ENCODE data around the gene FCHSD2. TPM values are rescaled to one million over a fixed set of nuclear protein-coding genes. Genes with fewer than 3 reads are reported as not detected.

FCHSD2 gene
- total and polyA plus RNA-seq, 2 of the 8 experiments (the other 6 are each of a cell fraction or from before 2014, with no cell fraction given) = 4.1 to 7.8 TPM

GRCh38 chr11:73156114-73156513 lies 14.0 kb upstream of the FCHSD2 start:
- Histone ChIP-seq H2BK5ac (ENCODE audit: low read depth, low read length) (no peak overlapping the region), H3K79me1 (ENCODE audit: low read depth, low read length) (no peaks in the 10 kb centered on the region), H3K9ac (replicated peaks in 1 of 4; ENCODE audit: extremely low read depth in 1 of 4, low read depth in 3 of 4, low read length in 3 of 4) (no peak overlapping the region), H3K27me3 (replicated peaks in 1 of 4; ENCODE audit: control insufficient read depth in 3 of 4, extremely low read depth in 1 of 4, insufficient read depth in 3 of 4, low read length in 3 of 4) (no peaks in the 10 kb centered on the region; a peak in 2 of 7 replicates), H3K27ac (ENCODE audit: low read depth, low read length) (no peak overlapping the region), H3K4ac (replicated peaks; ENCODE audit: insufficient read length, low read depth, low read length) (no peak overlapping the region), H3K23me2 (ENCODE audit: low read depth, low read length) (no peaks in the 10 kb centered on the region), H2BK15ac (ENCODE audit: low read length) (no peak overlapping the region), H3K56ac (replicated peaks; ENCODE audit: insufficient read length, low read depth, low read length) (no peak overlapping the region), H2AK5ac (ENCODE audit: low read depth, low read length) (no peak overlapping the region), H4K20me1 (replicated peaks in 1 of 2; ENCODE audit: control insufficient read depth in 1 of 2, insufficient read depth in 2 of 2, low read length in 2 of 2) (no peaks in the 10 kb centered on the region), H2BK20ac (ENCODE audit: low read length) (no peak overlapping the region), H3K23ac (ENCODE audit: insufficient read length) (no peak overlapping the region), H3K36me3 (ENCODE audit: control insufficient read depth in 2 of 4, insufficient read depth in 4 of 4, low read length in 3 of 4) (no peaks in the 10 kb centered on the region), H3K79me2 (ENCODE audit: control insufficient read depth in 1 of 2, insufficient read depth in 2 of 2, low read length in 2 of 2) (no peaks in the 10 kb centered on the region), H3K4me2 (ENCODE audit: insufficient read depth in 1 of 2, low read depth in 2 of 2, low read length in 2 of 2) (no peak overlapping the region), H4K91ac (replicated peaks; ENCODE audit: insufficient read length, low read length) (no peak overlapping the region), H4K5ac (ENCODE audit: insufficient read length, low read depth, low read length) (no peak overlapping the region), H4K8ac (ENCODE audit: extremely low read depth, insufficient read depth, low read length) (no peak overlapping the region), H3K4me1 (replicated peaks in 1 of 4; ENCODE audit: control insufficient read depth in 3 of 4, insufficient read depth in 4 of 4, low read length in 3 of 4) (peaks cover 4 to 12% (median 7%) of the 10 kb centered on the region in 4 experiments; a peak in 6 of 7 replicates), H3K9me3 (ENCODE audit: insufficient read depth in 2 of 2, low read depth in 1 of 2, low read length in 1 of 2) (no peaks in the 10 kb centered on the region), H3K14ac (ENCODE audit: insufficient read length) (no peak overlapping the region), H2BK120ac (replicated peaks; ENCODE audit: low read depth, low read length) (no peak overlapping the region), H2AFZ (ENCODE audit: low read length) (no peak overlapping the region), H3K18ac (ENCODE audit: extremely low read depth, low read length) (no peak overlapping the region), H3K4me3 (ENCODE audit: extremely low read depth in 1 of 4, insufficient read depth in 2 of 4, low read depth in 3 of 4, low read length in 4 of 4) (no peak overlapping the region), H2BK12ac (ENCODE audit: low read depth, low read length) (no peak overlapping the region)
- 50% methylated on average over 1 of the region's 1 CpG; no CpG with 5 or more reads in 1 of the 2 experiments for WGBS, 2 experiments (ENCODE audit: extremely low coverage in 1 of 2, insufficient coverage in 1 of 2, insufficient read length in 1 of 2, insufficient replicate concordance in 2 of 2, low coverage in 1 of 2, low lambda C conversion rate in 2 of 2, missing lambda C conversion rate in 1 of 2)
- DNase-seq (ENCODE audit: low read depth in 1 of 2, low spot score in 2 of 2) (no peak), FAIRE-seq (no peak)
- ChIA-PET CTCF (ENCODE audit: partially characterized antibody) (interaction anchor here (0.7 to 11.1 kb wide), 6 partner anchors 9 to 431 kb away, joined by 3 to 112 read pairs (median 3); no protein-coding TSS in a partner anchor), POLR2A (ENCODE audit: partially characterized antibody) (no interaction called here)
- TF ChIP-seq CHD2 (IDR thresholded peaks at IDR 0.05; ENCODE audit: low read length) = no peak
- TF ChIP-seq SP1 (IDR thresholded peaks at IDR 0.05; ENCODE audit: low read depth, low read length) = no peak
- TF ChIP-seq CREB1 (IDR thresholded peaks at IDR 0.05) = no peak
- TF ChIP-seq EZH2 (IDR thresholded peaks at IDR 0.05; ENCODE audit: low read depth, low read length, severe bottlenecking) = no peak
- no peak for TF ChIP-seq POLR2A (IDR thresholded peaks at IDR 0.05; ENCODE audit: control extremely low read depth in 1 of 2, low read depth in 2 of 2, low read length in 2 of 2)
- TF ChIP-seq SP2 (IDR thresholded peaks at IDR 0.05; ENCODE audit: low read length) = no peak
- TF ChIP-seq CTBP2 (IDR thresholded peaks at IDR 0.05; ENCODE audit: borderline replicate concordance, insufficient read depth, insufficient read length, low read length) = no peak
- no peak for TF ChIP-seq EGR1 (IDR thresholded peaks at IDR 0.05; ENCODE audit: borderline replicate concordance, low read depth, low read length)
- no peak for TF ChIP-seq FOSL1 (IDR thresholded peaks at IDR 0.05; ENCODE audit: insufficient read depth, low read depth, low read length)
- no peak for TF ChIP-seq POU5F1 (IDR thresholded peaks at IDR 0.05; ENCODE audit: low read depth, low read length)
- no peak for TF ChIP-seq TCF12 (IDR thresholded peaks at IDR 0.05; ENCODE audit: low read depth, low read length)
- TF ChIP-seq MAX (IDR thresholded peaks at IDR 0.05) = no peak
- TF ChIP-seq SIN3A (conservative IDR thresholded peaks at IDR 0.05 in 1 of 2, IDR thresholded peaks at IDR 0.05 in 1 of 2; ENCODE audit: low read depth in 1 of 2, low read length in 2 of 2) = no peak
- TF ChIP-seq JUND (IDR thresholded peaks at IDR 0.05; ENCODE audit: low read length) = no peak
- TF ChIP-seq SRF (IDR thresholded peaks at IDR 0.05; ENCODE audit: low read depth, low read length) = no peak
- TF ChIP-seq POLR2AphosphoS5 (IDR thresholded peaks at IDR 0.05; ENCODE audit: low read depth, low read length) = no peak
